LNCaP clone FGC (cell line): ENCODE results near the gene ZC3H12A.

ENCODE experiments used
- DNase-seq: peaks from one replicate; pipeline ENCODE4 v3.0.0-alpha.2; 2011; ENCODE audit warnings: low read depth
- H3K4me3 ChIP-seq: 2 replicates; pipeline ENCODE4 v1.5.1; 2011; ENCODE audit warnings: mild to moderate bottlenecking, low read depth, low read length, control low read depth
- CTCF ChIP-seq: IDR thresholded peaks from 2 replicates; pipeline ENCODE4 v1.5.1; 2012; ENCODE audit warnings: mild to moderate bottlenecking; ENCODE audit not compliant: control insufficient read depth, insufficient read depth; ENCODE audit errors: extremely low read depth

The ZC3H12A gene

GRCh38 chr1:37486680-37487618, 12.6 kb downstream of the ZC3H12A start:
- peak; percentile 76 for TF ChIP-seq CTCF
- no peak for DNase-seq
- H3K4me3 ChIP-seq = no peak overlapping the region

GRCh38 chr1:37487619-37487984, 13.2 kb downstream of the ZC3H12A start:
- no peak for DNase-seq
- no peak overlapping the region for H3K4me3 ChIP-seq
- TF ChIP-seq CTCF = no peak

- DNase-seq = no peak
- no peak for TF ChIP-seq CTCF
- H3K4me3 ChIP-seq = no peak overlapping the region
Measured at GRCh38 chr1:37493336-37494098, 19.1 kb downstream of the ZC3H12A start.

- peak; percentile 84 for DNase-seq
- H3K4me3 ChIP-seq = 0 out of 2 replicates have a peak overlapping the region, but pooled peaks have one; percentile 20
- TF ChIP-seq CTCF = no peak
Measured at GRCh38 chr1:37495875-37496274, 21.5 kb downstream of the ZC3H12A start.

- no peak overlapping the region for H3K4me3 ChIP-seq
- DNase-seq = peak; percentile 93
- TF ChIP-seq CTCF = 0 out of 2 replicates have a peak, but pooled peaks have one; percentile 6
Measured at GRCh38 chr1:37497832-37498231, 23.5 kb downstream of the ZC3H12A start.

GRCh38 chr1:37498872-37499617, 24.7 kb downstream of the ZC3H12A start:
- DNase-seq = peak; percentile 100
- H3K4me3 ChIP-seq = no peak overlapping the region
- TF ChIP-seq CTCF = no peak
